Activated CD8-positive, alpha-beta memory T cell treated with anti-CD3 and anti-CD28 coated beads, Interleukin-2, amount 50 U/mL, for 1 hour (primary cell): Measurements from ENCODE around the gene GPR84.
"Not testable (repeated sequence)": the region's sequence is repeated elsewhere in the genome, so short reads cannot be mapped to it uniquely, and the experiment has no call there.

Experiments used
- DNase-seq: peaks from one replicate; pipeline ENCODE4 v3.0.0-alpha.2; 2020; ENCODE audit errors: extremely low read depth

The GPR84 gene

DNA sequence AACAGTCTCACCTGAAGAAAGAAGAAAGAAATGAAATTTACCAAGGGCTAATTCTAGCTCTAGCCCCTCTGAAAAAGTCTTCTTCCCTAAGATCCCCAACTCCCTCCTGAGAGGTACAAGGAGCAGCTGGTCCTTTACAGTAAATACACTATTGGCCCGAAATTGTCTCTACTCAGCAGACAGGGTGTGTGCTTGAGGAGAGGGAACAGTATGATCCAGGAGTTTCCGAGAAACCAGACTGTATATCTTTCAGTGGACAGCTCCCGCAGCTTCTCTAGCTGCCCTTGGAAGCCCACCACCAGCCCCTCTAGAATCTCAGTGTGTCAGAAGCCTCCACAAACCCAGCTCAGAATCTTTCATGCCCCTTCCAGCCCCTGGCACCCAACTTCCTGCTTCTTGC is 8.1 kb downstream of the GPR84 start:
- no peak for DNase-seq

DNA sequence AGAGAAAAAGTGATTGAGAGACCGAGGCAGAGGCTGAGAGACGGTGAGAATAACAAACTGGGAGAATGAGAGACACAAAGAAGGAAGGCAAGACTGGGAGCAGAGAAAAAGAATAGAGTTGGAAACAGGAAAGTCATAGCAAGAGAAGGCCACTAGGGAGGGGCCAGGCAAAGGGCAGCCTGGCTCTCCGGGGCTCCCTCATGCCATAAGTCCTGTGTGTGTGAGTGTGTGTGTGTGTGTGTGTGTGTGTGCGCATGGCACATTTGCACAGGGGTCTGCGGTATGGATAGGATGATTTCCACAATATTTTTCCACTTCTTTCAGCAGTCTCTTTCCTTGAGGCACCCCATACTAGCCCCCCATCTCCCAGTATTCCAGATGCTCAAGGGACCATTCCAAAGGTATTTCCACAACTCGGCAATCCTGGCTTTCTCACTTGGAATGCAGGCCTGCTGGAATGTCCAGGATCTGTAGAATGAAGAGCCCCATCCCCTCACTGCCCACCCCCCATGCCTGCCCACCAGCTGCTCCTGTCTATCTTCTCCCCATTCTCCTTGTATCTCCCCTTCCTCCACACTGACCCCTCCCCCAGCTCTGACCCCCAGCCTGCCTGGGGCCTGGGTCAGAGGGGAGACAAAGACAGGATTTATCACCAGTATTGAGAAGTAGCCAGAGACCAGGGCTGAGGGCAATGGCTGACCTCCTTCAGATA is 9.0 kb downstream of the GPR84 start:
- no peak for DNase-seq

DNA sequence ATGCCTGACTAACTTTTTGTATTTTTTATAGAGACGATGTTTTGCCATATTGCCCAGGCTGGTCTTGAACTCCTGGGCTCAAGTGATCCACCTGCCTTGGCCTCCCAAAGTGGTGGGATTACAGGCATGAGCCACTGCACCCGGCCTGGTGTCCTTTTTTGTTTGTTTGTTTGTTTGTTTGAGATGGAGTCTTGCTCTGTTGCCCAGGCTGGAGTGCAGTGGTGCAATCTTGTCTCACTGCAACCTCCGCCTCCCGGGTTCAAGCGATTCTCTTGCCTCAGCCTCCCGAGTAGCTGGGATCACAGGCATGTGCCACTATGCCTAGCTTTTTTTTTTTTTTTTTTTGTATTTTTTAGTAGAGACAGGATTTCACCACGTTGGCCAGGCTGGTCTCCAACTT is 10.0 kb downstream of the GPR84 start:
- DNase-seq: not testable (repeated sequence)

DNA sequence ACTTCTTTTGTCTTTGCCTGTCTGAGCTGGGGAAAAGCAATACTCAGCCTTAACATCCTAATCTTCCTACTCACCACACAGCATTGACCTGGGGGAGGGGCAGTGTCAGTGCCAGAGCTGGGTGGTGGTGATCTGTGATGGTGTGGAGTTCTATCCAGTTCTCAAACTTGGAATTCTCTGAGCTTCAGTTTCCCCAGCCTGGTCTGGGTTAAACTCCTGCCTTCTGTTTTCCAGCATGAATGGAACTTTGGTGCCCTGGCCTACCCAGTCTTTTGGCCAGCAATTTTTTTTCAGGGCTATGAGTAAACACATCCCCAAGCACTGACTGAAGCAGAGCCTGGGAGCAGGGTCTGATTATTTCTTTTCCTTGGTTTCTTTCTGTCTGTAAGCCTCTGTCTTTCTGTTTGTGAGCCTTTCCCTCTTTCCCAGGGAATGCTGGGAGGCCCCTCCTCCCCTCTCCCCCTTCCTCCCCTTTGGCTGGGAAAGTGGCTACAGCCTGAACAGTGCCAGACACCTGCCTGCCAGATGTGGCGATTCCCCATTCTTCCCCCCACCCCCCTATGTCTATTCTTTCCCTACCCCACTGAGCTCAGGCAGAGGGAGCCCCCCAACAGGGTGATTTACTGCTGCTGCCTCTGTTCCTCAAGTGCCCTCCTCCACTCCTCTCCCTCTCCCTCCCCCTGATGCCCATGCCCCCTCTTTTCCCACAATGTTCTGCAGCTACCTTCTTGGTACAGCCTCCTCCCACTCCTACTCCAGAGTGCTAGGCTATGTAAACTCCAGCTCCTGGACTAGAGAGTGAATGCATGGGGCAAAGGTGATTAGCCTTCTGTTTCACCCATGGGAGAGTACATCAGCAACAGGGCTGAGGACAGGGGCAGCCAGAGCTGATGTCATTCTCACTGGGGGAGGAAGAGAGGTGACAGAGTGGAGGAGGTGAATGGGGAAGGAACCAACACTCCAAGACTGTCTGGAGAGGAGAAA is 11.1 kb downstream of the GPR84 start:
- DNase-seq: no peak

DNA sequence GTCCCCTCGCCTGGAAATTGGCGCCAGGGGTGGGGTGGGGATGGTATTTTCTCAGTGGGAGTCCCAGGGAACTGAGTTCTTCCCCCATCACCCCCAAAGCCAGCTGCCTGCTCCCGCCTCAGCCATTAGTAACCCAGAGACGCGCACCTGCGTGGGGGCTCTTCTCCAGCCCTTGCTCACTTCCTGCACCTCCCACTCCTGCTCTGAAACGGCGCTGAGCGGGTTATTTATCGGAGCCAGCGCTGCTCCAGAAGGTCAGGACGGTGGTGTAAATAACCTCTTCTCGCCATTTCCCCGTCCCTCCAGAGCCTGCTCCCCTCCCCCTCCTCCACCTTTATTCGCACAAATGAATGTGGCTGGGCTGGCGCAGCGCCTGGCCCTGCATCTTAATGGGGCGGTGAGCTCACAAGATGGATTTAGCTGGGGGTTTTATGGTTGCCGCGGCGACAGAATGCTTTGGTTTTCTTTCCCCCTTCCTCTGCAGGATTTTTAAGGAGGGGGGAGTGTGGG is 12.2 kb downstream of the GPR84 start:
- DNase-seq: no peak

DNA sequence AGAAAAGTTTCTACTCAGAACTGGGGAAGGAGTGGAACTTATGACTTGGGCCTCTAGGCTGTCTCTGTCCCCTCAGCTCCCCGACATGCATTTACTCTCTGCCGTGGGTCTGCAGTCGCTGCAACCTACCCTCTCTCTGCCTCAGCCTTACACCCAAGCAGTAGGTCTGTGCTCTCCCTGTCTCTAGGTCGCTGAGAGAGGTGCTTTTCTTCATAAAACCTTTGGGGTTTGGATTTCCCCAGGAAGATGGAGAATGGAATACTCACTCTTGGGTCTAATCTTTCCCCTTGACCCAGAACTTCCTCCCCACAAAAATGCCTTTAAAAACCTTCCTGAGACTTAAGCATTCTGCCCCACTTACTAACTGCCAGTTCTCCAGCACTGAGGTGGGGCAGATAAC is 12.9 kb downstream of the GPR84 start:
- no peak for DNase-seq

DNA sequence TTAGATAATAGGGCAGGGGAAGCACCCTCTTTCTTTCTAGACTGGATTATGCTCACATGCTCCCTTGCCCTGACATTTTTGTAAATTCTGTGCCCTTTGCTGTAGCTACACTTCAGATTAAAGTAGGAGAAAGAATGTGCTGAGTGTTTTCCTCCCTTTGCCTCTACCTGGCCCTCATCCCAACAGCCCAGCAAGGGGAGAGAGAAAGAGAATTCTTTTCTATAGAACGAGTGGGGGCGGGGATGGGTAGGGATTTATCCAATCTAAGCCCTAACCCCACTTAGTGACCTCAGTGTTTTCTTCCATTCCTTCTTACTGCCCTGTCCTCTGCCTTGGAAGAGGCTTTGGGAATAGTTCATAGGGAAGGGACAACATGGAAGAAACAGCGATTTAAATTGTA is 13.5 kb downstream of the GPR84 start:
- DNase-seq: no peak

DNA sequence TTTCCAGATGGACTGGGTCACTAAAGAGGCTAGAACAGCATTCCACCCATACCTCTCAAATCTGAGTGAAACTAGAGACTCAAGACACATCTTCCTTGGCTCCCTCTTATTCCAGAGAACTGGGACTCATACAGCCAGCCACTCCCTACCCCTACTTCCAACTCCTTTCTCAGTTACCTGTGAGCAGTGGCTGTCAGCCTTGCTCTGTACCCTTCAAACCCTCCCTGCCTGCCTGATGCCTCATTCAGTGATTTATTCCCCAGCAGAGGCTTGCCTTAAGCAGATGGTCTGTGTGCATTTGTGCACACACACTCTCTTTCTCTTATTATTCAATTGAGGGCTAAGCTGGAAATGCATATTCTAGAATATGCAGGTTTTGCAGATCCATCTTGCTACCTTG is 14.6 kb downstream of the GPR84 start:
- DNase-seq: no peak

DNA sequence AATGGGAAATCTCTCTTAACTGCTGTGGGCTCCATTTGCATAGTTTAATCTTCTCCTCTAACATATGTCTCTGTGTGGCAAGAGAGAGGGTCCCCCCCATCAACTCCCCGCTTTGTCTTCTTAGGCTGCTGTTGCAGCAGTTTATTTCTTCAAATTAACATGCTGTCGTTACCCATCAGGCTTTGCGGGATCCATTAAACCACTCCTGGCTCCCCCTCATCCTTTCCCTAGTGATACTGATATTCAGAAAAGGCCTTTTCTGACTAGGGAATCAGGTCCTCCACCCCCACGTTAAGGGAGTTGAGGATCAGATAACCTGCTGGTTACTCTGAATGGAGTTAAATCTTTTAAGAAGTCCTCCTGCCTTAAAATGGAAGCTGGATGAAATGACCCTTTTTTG is 15.2 kb downstream of the GPR84 start:
- no peak for DNase-seq

DNA sequence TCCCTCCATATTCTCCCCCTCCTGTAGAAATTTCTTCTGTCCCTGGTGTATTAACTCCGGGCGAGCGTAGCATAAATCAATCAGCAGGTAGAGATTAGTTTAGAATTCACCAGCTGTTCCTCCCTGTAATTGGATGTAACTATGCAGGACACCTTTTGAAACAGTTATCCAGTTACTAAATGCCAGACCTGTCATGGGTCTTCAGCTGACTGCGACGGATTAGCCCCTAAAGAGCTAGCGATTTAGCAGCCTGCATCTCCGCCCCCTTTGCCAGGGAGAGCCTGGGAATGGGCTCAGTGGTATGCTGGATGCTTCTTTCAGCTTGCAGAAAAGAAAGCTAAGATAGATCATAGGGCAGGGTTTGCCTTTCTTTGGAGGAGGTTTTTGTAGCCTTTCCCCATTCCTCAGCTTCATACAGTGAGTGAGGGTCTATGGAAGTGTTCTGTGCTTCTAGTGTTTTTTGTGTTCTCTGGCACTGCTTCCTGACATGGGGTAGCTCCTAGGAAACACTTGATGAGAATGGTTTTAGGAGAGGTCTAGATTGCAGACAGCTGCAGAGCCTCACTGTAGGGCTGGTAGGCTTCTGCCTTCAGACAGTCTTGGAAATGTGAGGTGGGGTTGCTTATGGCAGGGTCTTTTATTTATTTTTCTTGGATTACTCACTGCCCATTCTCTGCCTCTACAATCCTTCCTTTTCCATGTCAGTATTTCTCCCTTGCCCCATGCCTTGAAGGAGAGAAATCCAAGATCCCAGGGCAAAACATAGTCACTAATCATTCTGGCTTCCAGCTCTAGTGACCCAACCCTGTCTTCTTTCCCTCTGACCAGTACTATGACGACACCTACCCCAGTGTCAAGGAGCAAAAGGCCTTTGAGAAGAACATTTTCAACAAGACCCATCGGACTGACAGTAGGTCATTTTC is 22.6 kb downstream of the GPR84 start:
- DNase-seq: no peak

DNA sequence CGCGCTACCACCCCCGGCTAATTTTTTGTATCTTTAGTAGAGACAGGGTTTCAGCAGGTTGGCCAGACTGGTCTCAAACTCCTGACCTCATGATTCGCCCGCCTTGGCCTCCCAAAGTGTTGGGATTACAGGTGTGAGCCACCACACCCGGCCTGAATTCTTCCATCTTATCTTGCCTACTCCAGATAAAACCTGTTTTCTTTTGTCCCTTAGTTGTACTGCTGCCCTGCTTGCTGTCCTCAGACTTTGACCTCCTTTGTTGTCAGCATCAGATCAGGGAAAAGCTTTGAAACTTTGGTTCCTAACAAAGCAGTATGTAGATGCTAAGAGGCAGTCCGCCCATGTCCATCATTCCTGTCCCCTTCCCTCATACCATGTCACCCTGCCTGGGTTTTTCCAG is 23.4 kb downstream of the GPR84 start:
- no peak for DNase-seq

DNA sequence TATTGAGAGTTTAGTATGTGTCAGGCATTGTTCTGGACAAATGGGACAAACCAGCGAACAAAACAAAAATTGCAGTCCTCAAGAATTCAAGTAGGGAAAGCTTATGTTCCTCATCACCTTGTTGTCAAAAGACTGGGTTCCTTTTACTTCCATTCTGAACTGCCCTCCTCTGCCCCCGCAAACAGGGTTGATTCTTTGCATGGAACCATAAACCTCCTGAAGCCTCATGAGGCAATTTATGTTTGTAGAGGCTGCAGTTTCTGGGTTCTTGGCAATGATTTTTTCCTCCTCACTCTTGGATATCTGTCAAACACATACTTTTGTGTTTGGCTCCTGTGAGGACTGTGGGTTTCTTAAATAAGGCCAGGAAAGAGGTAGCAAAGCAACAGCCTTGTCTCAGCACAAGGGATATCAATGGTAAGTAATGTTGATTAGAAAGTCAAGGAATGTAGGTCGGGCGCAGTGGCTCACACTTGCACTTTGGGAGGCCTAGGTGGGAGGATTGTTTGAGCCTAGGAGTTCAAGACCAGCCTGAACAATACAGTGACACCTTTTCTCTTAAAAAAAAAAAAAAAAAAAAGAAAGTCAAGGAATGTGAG is 25.5 kb downstream of the GPR84 start:
- no peak for DNase-seq

DNA sequence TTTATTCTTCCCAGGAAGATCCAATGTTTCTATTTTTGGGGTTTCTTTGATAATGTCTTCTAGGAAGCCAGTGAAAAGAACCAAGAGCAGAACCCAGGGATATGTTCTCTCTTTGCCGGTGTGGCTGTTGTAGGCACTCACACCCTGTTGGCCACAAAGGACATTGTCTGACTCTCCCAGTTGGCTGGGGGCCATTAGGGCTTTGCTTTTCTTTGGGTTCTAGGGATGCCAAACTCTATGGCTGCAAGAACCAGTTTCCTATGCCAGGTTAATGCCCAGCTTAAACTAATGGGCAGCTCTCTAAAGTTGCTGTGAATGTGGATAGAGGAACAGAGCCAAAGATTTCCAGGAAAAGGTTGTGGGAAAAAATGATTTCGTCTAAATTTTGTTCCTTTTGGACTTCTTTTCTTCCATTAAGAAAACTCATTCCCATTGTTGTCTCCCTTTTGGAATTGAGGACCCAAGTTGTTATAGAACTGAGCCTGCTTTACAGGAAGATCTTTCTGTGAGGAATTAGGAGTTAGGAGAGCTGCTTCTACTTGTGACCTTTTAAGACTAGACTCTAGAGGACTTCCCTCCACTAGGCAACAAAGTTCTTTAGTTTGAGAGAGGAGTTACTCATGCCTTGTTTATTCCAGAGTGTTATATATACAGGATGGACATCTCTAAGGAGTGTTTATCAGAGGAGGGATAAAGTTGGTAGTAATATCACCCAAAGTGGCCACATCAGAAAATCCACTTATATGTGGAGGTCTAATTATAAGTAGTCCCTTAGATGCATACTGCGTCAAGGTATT is 26.2 kb downstream of the GPR84 start:
- no peak for DNase-seq

DNA sequence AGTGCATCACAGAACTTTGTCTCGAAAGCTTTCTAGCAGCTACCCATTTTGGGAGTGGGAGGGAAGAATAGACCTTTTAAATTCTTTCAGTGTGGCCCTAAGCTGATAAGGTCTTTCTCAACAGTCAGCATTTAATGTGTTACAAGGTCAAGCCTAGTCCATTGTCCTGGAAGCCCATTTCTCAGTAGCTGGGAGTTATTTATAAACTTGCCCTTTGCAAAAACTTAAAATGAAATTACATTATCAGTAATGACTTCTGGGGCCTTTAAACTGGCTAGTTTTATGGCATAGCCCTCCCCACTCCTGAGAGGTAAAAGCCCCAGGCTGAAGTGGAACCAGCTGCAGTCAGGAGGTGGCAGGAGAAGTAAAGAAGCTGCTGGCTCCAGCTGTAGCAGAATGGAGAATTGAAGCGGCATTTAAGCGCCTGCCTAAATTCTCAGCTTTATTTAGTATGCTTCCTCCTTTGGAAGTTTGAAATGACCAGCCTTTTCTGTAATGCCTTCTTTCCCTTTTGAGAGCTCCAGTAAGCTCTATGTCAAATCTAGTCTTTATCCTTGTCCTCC is 26.9 kb downstream of the GPR84 start:
- no peak for DNase-seq

DNA sequence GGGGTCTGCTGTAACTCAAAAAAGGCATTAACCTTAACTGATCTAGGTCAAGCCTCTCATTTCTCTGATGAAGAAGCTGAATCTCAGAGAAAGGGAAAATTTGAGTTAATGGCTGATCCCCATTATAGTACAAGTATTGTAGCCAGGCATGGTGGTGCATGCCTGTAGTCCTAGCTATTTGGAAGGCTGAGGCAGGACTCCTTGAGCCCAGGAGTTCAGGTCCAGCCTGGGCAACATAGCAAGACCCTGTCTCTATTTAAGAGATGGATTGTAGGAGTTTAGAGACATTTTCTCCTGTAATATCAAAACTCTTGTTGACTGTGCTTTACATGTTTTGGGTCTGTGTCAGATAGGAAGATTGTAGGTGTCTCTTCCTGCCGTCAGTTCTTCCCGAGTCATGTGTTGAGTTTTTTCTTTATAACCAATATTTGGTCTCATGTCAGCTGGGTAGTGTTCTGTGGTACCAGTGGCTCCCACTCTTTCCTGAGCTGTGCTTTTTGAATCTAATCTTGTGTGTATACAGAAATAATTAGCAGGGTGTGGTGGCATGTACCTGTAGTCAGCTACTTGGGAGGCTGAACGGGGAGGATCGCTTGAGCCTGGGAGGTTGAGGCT is 30.8 kb downstream of the GPR84 start:
- no peak for DNase-seq

DNA sequence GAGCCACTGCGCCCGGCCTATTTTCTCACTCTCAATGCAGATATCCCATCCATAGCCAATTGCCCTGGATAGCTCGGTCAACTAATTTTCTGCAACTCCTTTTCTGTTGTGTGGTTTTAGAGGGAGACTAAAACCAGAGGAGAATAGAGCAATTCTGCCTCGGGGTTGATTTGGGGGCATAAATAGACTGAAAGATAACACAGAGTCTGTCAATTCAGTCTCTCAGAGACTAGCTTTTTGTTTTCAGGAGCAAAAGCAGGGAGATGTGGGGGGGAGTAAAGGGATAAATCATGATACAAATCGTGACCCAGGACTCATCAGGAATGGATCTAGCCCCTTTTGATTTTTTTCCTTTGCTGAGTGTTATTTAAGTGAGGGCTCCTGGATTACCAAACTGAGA is 32.8 kb downstream of the GPR84 start:
- no peak for DNase-seq

DNA sequence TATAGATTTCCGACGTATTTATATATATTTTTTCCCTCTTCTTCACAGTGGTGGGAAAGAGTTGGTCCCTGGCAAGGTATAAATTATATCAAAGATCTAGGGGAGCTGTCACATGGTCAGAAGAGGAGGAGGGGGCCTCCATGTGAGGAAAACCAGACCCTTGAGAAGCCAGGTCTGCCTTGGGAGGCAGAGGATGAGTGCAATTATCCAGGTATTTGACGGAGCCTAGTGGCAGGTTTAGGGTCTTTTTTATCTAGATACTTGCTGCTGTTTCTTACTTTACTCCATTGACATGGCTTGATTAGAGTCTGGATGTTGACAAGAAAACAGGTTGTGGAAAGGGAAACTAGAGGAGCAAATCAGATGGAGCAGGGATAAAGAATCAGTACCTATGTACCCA is 33.8 kb downstream of the GPR84 start:
- DNase-seq: no peak

DNA sequence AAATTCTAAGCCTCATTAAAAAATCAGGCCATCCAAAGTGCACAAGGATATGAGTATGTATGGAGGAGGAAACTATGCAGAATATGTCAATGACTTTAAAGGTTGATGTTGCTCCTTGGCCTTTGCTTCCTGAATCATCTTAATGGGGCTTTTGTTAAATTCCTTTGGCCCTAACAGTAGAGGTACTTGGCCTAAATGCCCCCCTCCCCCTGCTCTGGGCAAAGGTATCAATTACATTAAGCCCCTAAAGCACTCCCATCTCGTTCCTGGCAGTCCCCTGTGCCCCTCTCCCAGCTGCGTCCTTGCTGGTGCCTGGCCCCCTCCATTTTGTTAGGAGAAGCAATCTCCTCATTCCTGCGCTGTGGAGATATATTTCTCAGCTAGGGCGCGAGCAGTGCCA is 34.5 kb downstream of the GPR84 start:
- DNase-seq: no peak

DNA sequence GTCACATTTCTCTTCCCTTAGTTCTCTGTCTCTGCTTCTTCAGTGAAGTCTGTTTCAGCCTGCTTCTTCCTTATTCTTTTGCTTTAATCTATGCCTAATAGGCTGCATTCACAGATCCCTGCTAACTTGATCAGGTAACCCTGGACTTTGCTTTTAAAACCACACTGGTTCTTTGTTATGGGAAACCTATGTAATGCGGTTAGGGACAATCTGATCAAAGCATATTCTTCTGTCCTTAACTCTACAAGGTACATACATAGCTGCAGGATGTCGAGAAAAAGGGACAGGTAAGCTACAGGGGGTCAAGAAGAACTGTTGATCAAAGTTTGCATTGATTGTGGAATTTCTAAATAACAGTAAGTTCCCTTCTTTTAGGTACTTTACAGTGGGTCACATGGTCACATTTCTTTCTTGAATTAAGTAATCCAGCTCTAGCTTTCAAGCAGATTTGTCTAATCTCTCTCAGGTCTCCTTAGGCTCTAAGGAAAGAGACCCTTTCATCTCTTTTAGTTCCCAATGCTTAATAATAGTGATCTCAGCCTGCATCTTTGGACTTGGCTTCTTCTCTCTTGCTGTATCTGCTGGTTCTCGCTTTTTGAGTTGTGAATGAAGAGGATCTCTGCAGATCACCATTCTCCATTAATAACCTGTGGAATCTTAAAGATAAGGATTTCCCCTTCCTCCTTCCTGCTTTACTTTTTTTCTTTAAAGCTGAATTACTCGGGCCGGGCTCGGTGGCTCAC is 35.5 kb downstream of the GPR84 start:
- no peak for DNase-seq
